D721Med (cell line): ENCODE results near the gene GFRA1.

Experiments
- DNase-seq: peaks from one replicate; pipeline ENCODE4 v3.0.0; 2011; ENCODE audit warnings: low spot score; ENCODE audit not compliant: insufficient read length
- FAIRE-seq: peaks from 2 replicates; lab custom pipeline; 2011; peaks lifted over from hg19 to GRCh38; lab: Jason Lieb, UNC
- CTCF ChIP-seq: IDR thresholded peaks from 2 replicates; pipeline ENCODE4 v1.5.1; 2012; ENCODE audit warnings: mild to moderate bottlenecking, control low read depth; ENCODE audit not compliant: insufficient read depth; ENCODE audit errors: missing control alignments

Gene GFRA1

DNA sequence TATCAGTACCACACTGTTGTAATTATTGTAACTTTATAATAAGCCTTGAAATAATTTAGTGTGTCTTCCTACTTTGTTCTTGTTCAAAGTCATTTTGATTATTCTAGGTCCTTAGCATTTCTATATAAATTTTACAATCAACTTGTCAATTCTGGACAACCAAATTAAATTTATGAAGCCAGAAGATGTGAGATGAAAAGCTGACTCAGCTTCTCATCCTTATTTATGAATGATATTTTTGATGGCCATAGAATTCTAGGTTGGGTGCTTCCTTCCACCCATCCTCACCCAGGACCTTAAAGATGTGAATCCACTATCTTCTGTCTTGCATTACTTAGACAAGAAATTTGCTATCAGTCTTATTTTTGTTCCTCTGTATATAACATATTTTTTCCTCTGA lies 261.1 kb downstream of the GFRA1 start:
- no peak for DNase-seq
- FAIRE-seq = no peak
- no peak for TF ChIP-seq CTCF

- FAIRE-seq = no peak
These were observed 265.6 kb downstream of the GFRA1 start for GRCh38 chr10:116007256-116007891.

More at GRCh38 chr10:116007256-116007891, 265.6 kb downstream of the GFRA1 start:
- DNase-seq = no peak
- no peak for TF ChIP-seq CTCF
